Fibroblast of the aortic adventitia (primary cell): ENCODE data around the gene TRA2A. TPM values are rescaled to one million over a fixed set of nuclear protein-coding genes. Genes with fewer than 3 reads are reported as not detected.

Experiments
- DNase-seq: peaks from one replicate; pipeline ENCODE4 v3.0.0-alpha.2; 2010; ENCODE audit warnings: low read depth
- H3K4me3 ChIP-seq: 2 replicates; pipeline ENCODE4 v1.5.1; 2011; ENCODE audit warnings: low read depth, mild to moderate bottlenecking, control low read depth, low read length, moderate library complexity
- CTCF ChIP-seq: IDR thresholded peaks from 2 replicates; pipeline ENCODE4 v1.5.1; 2011; ENCODE audit warnings: mild to moderate bottlenecking, low read length, control low read depth, inconsistent platforms; ENCODE audit not compliant: insufficient read depth
- total RNA-seq: library from RNA; depleted of rRNA; stranded (reverse); fragments of >200 nt; gene quantifications from 2 replicates; pipeline ENCODE4 v1.2.3, GENCODE V29; 2012; ENCODE audit warnings: low replicate concordance

Gene TRA2A
- total RNA-seq, 1 donor: 48.0 TPM

- DNase-seq: no peak
- TF ChIP-seq CTCF: no peak
- H3K4me3 ChIP-seq: no peak overlapping the region
These were observed 45.6 kb downstream of the TRA2A start for GRCh38 chr7:23486002-23486773.

- no peak for DNase-seq
- no peak overlapping the region for H3K4me3 ChIP-seq
- TF ChIP-seq CTCF: no peak
These were observed 49.1 kb downstream of the TRA2A start for GRCh38 chr7:23482686-23483085.

- peak; percentile 22 for DNase-seq
- no peak for TF ChIP-seq CTCF
- no peak overlapping the region for H3K4me3 ChIP-seq
These were observed 53.6 kb downstream of the TRA2A start for GRCh38 chr7:23477962-23478866.

GRCh38 chr7:23477157-23477499 lies 54.7 kb downstream of the TRA2A start:
- no peak overlapping the region for H3K4me3 ChIP-seq
- no peak for TF ChIP-seq CTCF
- no peak for DNase-seq

- no peak for DNase-seq
These were observed 55.3 kb downstream of the TRA2A start for GRCh38 chr7:23476286-23477156.

GRCh38 chr7:23475576-23475839 lies 56.3 kb downstream of the TRA2A start:
- no peak for TF ChIP-seq CTCF
- no peak overlapping the region for H3K4me3 ChIP-seq
- DNase-seq: no peak

More at GRCh38 chr7:23476286-23477156, 55.3 kb downstream of the TRA2A start:
- no peak for TF ChIP-seq CTCF
- no peak overlapping the region for H3K4me3 ChIP-seq
